HG03025 (cell line): ENCODE measurements around the gene SCCPDH.
A peak's percentile ranks its signal among the peaks of the same experiment; 100 is the strongest.
"Not testable (repeated sequence)": the region's sequence is repeated elsewhere in the genome, so short reads cannot be mapped to it uniquely, and the experiment has no call there.

Experiments
- ATAC-seq: cut with Tn5 transposase; IDR thresholded peaks from one replicate; pipeline ENCODE4 v1.9.1; 2021; ENCODE audit warnings: mild to moderate bottlenecking, moderate library complexity; ENCODE audit not compliant: unreplicated experiment, low FRiP score

SCCPDH gene, protein sequence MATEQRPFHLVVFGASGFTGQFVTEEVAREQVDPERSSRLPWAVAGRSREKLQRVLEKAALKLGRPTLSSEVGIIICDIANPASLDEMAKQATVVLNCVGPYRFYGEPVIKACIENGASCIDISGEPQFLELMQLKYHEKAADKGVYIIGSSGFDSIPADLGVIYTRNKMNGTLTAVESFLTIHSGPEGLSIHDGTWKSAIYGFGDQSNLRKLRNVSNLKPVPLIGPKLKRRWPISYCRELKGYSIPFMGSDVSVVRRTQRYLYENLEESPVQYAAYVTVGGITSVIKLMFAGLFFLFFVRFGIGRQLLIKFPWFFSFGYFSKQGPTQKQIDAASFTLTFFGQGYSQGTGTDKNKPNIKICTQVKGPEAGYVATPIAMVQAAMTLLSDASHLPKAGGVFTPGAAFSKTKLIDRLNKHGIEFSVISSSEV

GRCh38 chr1:246724016-246724730, at the start of gene SCCPDH:
SCCPDH (plus strand) TSS chr1:246724409; CDS start chr1:246724423, 14 bp downstream.
- ATAC-seq = peak; percentile 98

GRCh38 chr1:246677842-246678241, 46.4 kb upstream of the SCCPDH start:
- ATAC-seq = no peak

GRCh38 chr1:246678816-246679793, 45.1 kb upstream of the SCCPDH start:
- no peak for ATAC-seq

- ATAC-seq = no peak
These were observed 44.4 kb upstream of the SCCPDH start for GRCh38 chr1:246679794-246680177.

DNA sequence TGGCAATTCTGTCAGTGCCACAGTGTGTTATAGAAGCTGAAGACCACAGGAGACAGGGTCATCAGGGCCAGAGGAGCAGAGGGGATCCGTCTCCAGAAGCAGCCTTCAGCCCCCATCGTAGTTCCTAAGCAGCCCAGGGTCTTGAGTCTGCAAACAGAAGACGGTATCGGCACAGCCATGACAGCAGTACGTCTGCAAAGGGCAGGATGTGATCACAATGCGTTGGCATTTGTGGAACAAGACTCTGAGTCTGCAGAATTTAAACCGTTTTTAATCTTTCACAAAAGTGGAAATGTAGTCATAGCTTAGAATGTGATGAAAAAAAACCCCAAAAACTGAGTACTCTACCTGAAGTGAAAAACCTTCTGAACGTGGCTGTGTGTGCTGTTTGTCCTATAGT, 44.0 kb upstream of the SCCPDH start:
- no peak for ATAC-seq

- ATAC-seq = no peak
These were observed 43.5 kb upstream of the SCCPDH start for GRCh38 chr1:246680696-246681130.

GRCh38 chr1:246681900-246682895, 42.0 kb upstream of the SCCPDH start:
- ATAC-seq = no peak

DNA sequence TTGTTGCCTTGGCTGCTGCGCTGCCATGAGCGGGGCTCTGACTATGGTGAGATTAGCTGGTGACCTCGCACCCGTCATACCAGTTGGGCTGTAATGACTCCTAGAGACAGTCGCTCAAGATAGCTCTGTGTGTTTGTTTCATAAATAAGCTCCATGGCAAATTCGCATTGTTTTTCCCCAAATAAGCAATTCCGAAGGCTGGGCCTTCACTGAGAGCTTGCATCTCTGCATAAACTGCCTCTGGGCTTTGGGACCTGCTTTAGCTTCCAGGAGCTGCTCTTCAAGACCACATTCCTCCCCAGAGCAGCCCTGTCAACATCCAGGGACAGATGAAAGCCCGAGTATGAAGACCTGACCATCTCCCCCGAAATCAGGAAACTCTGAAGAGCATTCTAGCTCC, 40.7 kb upstream of the SCCPDH start:
- no peak for ATAC-seq

DNA sequence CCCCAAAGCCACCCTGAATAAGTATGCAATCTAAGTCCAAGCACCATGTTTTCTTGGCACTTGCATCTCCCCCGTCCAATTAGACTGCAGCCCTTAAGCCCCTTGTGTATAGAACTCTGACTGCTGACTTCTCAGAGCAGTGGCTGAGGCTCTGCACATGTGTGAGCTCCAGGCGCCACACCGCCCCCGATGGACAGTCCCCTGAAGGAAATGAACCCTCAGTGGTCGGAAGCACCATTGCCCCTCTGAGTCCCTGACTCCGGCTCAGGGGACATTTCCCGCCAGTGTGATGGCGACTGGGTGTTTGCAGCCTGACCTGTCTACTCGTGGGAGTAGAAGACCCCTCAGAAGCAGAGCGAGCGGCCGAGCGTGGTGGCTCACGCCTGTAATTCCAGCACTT, 37.2 kb upstream of the SCCPDH start:
- ATAC-seq = no peak

DNA sequence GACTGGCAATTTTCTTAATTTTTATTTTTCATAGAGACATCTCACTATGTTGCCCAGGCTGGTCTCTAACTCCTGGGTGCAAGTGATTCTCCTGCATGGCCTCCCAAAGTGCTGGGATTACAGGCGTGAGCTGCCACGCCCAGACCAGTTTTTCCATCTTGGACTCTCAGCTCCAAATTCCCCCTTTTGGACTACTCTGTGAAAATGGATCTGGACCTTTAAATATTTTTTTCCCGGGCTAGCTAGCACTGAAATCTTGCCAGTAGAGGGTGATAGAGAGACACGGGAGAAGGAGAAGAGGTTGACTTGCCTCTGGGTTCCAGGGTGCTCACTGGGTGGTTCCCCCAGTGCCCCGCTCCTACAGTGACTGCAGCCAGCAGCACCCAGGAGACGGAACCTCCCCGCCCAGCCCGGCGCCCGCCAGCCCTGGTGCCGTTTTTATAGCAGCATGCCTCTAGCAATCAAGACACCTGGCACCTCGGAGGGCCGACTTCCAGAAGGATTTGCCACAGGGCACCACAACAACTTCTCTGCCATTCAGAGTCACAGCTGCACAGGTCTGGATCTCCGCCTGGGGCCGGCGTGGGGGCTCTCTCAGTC, 34.7 kb upstream of the SCCPDH start:
- ATAC-seq = peak; percentile 86

DNA sequence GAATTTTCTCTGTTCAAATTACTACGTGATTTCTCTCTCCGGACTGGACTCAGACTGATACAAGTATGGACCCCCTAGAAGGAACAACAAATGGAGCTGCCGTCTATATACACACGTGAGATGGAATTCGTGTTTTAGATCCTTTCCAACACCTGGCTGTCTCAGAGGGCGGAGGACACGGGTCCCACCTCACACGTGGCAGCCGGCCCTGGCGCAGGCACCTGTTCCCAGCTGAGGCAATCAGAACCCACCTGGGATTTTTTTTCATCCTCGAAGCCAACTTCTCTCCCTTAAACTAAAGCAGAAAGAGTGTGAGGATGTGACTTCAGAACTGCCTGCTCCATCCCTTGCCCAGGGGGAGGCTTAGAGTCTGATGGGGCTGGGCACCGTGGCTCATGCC, 34.1 kb upstream of the SCCPDH start:
- ATAC-seq = no peak

GRCh38 chr1:246691622-246692495, 32.4 kb upstream of the SCCPDH start:
- ATAC-seq = no peak

- ATAC-seq = not testable (repeated sequence)
These were observed 29.9 kb upstream of the SCCPDH start for GRCh38 chr1:246694213-246694895.

DNA sequence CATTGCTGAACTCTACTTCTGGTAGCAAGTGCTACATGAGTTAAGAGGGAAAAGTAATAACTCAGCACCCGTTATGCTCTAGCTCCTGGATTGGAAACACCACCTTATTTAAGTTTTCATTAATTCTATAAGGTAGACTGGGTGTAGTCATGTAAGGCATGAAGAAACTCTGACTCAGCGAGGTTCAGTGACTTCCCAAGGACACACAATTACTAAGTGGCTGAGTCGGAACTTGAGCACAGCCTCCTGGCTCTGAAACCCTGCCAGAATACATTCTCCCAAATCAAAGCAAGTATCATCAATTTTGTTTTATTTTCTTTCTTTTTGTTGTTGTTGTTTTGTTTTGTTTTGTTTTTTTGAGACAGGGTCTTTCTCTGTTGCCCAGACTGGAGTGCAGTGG, 29.1 kb upstream of the SCCPDH start:
- ATAC-seq = no peak

GRCh38 chr1:246695666-246696065, 28.5 kb upstream of the SCCPDH start:
- ATAC-seq = no peak

GRCh38 chr1:246698466-246699094, 25.6 kb upstream of the SCCPDH start:
- ATAC-seq = no peak

DNA sequence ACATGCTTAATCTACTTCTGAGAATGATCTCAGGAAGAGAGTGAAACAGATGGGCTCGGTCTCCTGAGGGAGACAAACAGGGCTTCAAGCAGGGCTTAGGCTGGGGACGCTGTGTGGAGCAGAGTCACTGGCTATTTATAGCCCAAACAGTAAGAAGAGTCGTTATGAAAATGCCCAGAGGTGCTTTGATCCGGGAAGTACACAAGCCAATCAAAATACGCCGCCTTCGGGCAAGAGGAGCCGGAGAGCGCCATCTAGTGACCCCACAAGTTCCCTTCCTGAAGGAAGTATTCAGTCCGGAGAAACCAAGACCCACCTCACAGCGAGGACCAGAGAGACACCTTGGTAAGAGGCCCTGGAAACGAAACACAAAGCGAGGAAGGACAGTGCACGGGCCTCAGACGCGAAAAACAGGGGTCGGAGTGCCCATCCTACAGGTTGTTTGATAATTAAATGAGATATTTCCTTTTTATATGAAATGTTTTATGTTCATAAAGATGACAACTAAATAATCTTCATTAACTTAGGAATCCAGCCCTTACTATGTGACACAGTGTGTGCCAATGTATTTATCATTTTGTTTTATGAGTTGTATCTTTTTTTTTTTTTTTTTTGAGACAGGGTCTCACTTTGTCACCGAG, 25.0 kb upstream of the SCCPDH start:
- ATAC-seq = peak; percentile 89
